ENCODE results near the gene TOP1. TPM values are rescaled to one million over a fixed set of nuclear protein-coding genes. Genes with fewer than 3 reads are reported as not detected.

TOP1 gene
- total RNA-seq, 4 donors from 2014 or later = 9.4 to 13.6 (median 12.2) TPM

- H3K27ac ChIP-seq = peak overlapping the region; percentile 68 to 80 (median 74)
- in situ Hi-C loops (cut with MboI; ENCODE audit: low sequenced_read_pairs in 4 of 4) = loop anchor here (5.0 to 10.0 kb wide), 3 partner anchors 53 to 170 kb away; partner anchors contain the start of gene LPIN3 (in 2 of the 4)
- intact Hi-C loops (cut with DNase I; ENCODE audit: low total_unique reads) = loop anchor here (2.0 to 5.0 kb wide), 2 partner anchors 35 to 239 kb away; partner anchors contain the start of gene PLCG1
- no peaks in the 10 kb centered on the region for H3K27me3 ChIP-seq
- H3K9me3 ChIP-seq = no peaks in the 10 kb centered on the region
- peaks cover 0 to 46% of the 10 kb centered on the region in 2 donors for H3K36me3 ChIP-seq
- no peak for ATAC-seq
- peaks cover 45 to 52% of the 10 kb centered on the region in 2 donors for H3K4me1 ChIP-seq
- no peak overlapping the region for H3K4me3 ChIP-seq
- TF ChIP-seq, protein P1, sequence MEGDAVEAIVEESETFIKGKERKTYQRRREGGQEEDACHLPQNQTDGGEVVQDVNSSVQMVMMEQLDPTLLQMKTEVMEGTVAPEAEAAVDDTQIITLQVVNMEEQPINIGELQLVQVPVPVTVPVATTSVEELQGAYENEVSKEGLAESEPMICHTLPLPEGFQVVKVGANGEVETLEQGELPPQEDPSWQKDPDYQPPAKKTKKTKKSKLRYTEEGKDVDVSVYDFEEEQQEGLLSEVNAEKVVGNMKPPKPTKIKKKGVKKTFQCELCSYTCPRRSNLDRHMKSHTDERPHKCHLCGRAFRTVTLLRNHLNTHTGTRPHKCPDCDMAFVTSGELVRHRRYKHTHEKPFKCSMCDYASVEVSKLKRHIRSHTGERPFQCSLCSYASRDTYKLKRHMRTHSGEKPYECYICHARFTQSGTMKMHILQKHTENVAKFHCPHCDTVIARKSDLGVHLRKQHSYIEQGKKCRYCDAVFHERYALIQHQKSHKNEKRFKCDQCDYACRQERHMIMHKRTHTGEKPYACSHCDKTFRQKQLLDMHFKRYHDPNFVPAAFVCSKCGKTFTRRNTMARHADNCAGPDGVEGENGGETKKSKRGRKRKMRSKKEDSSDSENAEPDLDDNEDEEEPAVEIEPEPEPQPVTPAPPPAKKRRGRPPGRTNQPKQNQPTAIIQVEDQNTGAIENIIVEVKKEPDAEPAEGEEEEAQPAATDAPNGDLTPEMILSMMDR (IDR thresholded peaks at IDR 0.05 in 4 of 5, conservative IDR thresholded peaks at IDR 0.05 in 1 of 5) = no peak
- no peak for TF ChIP-seq POLR2A (IDR thresholded peaks at IDR 0.05)
- no peak for DNase-seq
These were observed 143.2 kb downstream of the TOP1 start for GRCh38 chr20:41171736-41172295.

DNA sequence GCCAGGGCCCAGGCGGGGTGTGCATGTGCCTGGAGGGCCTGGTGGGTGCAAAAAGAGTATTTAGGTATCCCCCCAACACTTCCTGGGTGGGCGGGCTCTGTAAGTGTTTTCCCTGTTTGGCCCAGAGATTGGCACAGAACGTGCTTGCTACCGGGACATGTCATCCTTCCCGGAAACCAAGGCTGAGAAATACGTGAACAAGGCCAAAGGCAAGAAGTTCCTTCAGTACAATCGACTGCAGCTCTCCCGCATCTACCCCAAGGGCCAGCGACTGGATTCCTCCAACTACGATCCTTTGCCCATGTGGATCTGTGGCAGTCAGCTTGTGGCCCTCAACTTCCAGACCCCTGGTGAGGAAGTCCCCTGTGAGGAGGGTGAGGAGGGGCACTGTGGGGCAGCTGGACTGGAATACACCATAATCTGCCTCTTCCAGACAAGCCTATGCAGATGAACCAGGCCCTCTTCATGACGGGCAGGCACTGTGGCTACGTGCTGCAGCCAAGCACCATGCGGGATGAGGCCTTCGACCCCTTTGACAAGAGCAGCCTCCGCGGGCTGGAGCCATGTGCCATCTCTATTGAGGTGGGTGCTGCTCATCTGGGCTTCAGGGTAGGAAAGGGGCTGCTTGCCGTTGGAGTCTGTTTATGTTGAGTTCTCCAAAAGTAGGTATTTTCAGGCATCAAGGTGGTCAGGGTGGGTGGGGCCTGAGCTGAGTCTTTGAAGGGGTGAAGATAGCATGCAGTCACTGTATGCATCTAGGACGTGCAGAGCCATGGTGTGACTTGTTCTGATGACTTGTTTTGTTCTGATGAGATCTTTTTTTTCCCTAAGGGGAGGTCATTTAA, 143.9 kb downstream of the TOP1 start:
- H3K9me3 ChIP-seq = no peaks in the 10 kb centered on the region
- DNase-seq (peak in 1 of 2 donors; percentile 23), ATAC-seq (peak; percentile 41 to 56)
- intact Hi-C loops (cut with DNase I; ENCODE audit: low total_unique reads) (loop anchor here (1.0 to 5.0 kb wide), 4 partner anchors 35 to 238 kb away; partner anchors contain the start of genes LPIN3 and PLCG1), in situ Hi-C loops (cut with MboI; ENCODE audit: low sequenced_read_pairs in 4 of 4) (loop anchor here (5.0 to 10.0 kb wide), 3 partner anchors 52 to 170 kb away; partner anchors contain the start of gene LPIN3 (in 2 of the 4))
- H3K27ac ChIP-seq = peak overlapping the region; percentile 68 to 80 (median 74)
- H3K36me3 ChIP-seq = peaks cover 0 to 39% of the 10 kb centered on the region in 2 donors
- no peaks in the 10 kb centered on the region for H3K27me3 ChIP-seq
- TF ChIP-seq, protein P1 (IDR thresholded peaks at IDR 0.05 in 4 of 5, conservative IDR thresholded peaks at IDR 0.05 in 1 of 5) = no peak
- no peak for TF ChIP-seq POLR2A (IDR thresholded peaks at IDR 0.05)
- peaks cover 52 to 57% of the 10 kb centered on the region in 2 donors for H3K4me1 ChIP-seq
- no peak overlapping the region for H3K4me3 ChIP-seq

DNA sequence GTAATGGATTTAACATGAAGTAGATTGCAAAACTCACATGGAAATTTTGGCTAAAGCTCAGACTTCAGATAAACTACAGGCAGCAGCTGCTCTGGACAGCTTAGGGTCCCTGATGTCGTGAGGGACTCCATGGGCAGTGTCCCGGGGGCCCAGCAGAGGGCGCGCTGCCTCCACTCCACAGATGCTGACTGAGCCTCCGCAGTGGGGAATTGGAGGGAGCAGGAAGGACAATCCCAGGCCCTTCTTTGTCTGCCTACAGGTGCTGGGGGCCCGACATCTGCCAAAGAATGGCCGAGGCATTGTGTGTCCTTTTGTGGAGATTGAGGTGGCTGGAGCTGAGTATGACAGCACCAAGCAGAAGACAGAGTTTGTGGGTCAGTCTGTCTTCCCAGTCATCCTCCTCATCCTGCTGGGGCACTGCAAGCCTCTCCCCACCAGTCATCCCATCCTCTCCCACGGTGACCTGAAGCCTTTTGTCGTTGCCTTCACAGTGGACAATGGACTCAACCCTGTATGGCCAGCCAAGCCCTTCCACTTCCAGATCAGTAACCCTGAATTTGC, 144.6 kb downstream of the TOP1 start:
- Histone ChIP-seq H3K4me1 (peaks cover 59 to 65% of the 10 kb centered on the region in 2 donors), H3K36me3 (peaks cover 0 to 32% of the 10 kb centered on the region in 2 donors), H3K9me3 (no peaks in the 10 kb centered on the region), H3K4me3 (no peak overlapping the region), H3K27me3 (no peaks in the 10 kb centered on the region), H3K27ac (peak overlapping the region; percentile 68 to 80 (median 76))
- ATAC-seq = peak; percentile 85 to 88
- in situ Hi-C loops (cut with MboI; ENCODE audit: low sequenced_read_pairs in 4 of 4) (loop anchor here (5.0 to 10.0 kb wide), 3 partner anchors 52 to 169 kb away; partner anchors contain the start of gene LPIN3 (in 2 of the 4)), intact Hi-C loops (cut with DNase I; ENCODE audit: low total_unique reads) (loop anchor here (1.0 to 5.0 kb wide), 4 partner anchors 36 to 238 kb away; partner anchors contain the start of genes LPIN3 and PLCG1)
- TF ChIP-seq POLR2A (IDR thresholded peaks at IDR 0.05) = no peak
- TF ChIP-seq, protein P1 (IDR thresholded peaks at IDR 0.05 in 4 of 5, conservative IDR thresholded peaks at IDR 0.05 in 1 of 5) = peak; percentile 96 to 98 (median 97)
- peak; percentile 73 to 83 for DNase-seq

GRCh38 chr20:41173791-41174341, 145.2 kb downstream of the TOP1 start:
- intact Hi-C loops (cut with DNase I; ENCODE audit: low total_unique reads) = loop anchor here (1.0 to 5.0 kb wide), 4 partner anchors 37 to 237 kb away; partner anchors contain the start of genes LPIN3 and PLCG1
- Histone ChIP-seq H3K27me3 (no peaks in the 10 kb centered on the region), H3K4me3 (no peak overlapping the region), H3K36me3 (peaks cover 0 to 26% of the 10 kb centered on the region in 2 donors), H3K27ac (peak overlapping the region; percentile 68 to 80 (median 76)), H3K4me1 (peaks cover 66 to 71% of the 10 kb centered on the region in 2 donors), H3K9me3 (no peaks in the 10 kb centered on the region)
- in situ Hi-C loops (cut with MboI; ENCODE audit: low sequenced_read_pairs in 4 of 4) = loop anchor here (5.0 to 10.0 kb wide), 3 partner anchors 51 to 168 kb away; partner anchors contain the start of gene LPIN3 (in 2 of the 4)
- no peak for ATAC-seq
- peak in 1 of 2 donors; percentile 15 for DNase-seq
- TF ChIP-seq, protein P1 (IDR thresholded peaks at IDR 0.05 in 4 of 5, conservative IDR thresholded peaks at IDR 0.05 in 1 of 5) = no peak
- TF ChIP-seq POLR2A (IDR thresholded peaks at IDR 0.05) = no peak
